ENCODE data around the gene CASP5. TPM values are rescaled to one million over a fixed set of nuclear protein-coding genes. Genes with fewer than 3 reads are reported as not detected.
"Not testable (repeated sequence)": the region's sequence is repeated elsewhere in the genome, so short reads cannot be mapped to it uniquely, and the experiment has no call there.

CASP5 gene
- total RNA-seq, 1 donor from 2014 or later, result not detected

- Mint-ChIP-seq H3K36me3 (ENCODE audit: insufficient read depth) (no peaks in the 10 kb centered on the region), H3K27ac (no peak within 1 kb of the TSS), H3K27me3 (no peaks in the 10 kb centered on the region), H3K9me3 (ENCODE audit: low read depth) (no peaks in the 10 kb centered on the region), H3K4me3 (ENCODE audit: low read depth) (no peak within 1 kb of the TSS), H3K4me1 (ENCODE audit: low read depth) (no peaks in the 10 kb centered on the region)
- TF ChIP-seq CTCF (IDR thresholded peaks at IDR 0.05; ENCODE audit: unreplicated experiment), result no peak
- no peak for DNase-seq (ENCODE audit: low spot score, unreplicated experiment)
Observed at GRCh38 chr11:105034813-105035620, 12.0 kb upstream of the CASP5 start, which contains the start of gene CASP1. Gene CASP1 (minus strand): TSS chr11:105035144. CDS start chr11:105035113, 31 bp downstream.

GRCh38 chr11:105034388-105034787 is 11.4 kb upstream of the CASP5 start:
- not testable (repeated sequence) for H3K27me3 Mint-ChIP-seq; H3K9me3 Mint-ChIP-seq (ENCODE audit: low read depth)

GRCh38 chr11:105033781-105034180 is 10.8 kb upstream of the CASP5 start:
- no peaks in the 10 kb centered on the region for H3K36me3 Mint-ChIP-seq (ENCODE audit: insufficient read depth)
- TF ChIP-seq CTCF (IDR thresholded peaks at IDR 0.05; ENCODE audit: unreplicated experiment), result no peak
- no peak overlapping the region for H3K4me3 Mint-ChIP-seq (ENCODE audit: low read depth)
- H3K4me1 Mint-ChIP-seq (ENCODE audit: low read depth), result no peaks in the 10 kb centered on the region
- H3K27me3 Mint-ChIP-seq, result no peaks in the 10 kb centered on the region
- DNase-seq (ENCODE audit: low spot score, unreplicated experiment), result no peak
- no peaks in the 10 kb centered on the region for H3K9me3 Mint-ChIP-seq (ENCODE audit: low read depth)
- H3K27ac Mint-ChIP-seq, result no peak overlapping the region

More at GRCh38 chr11:105034388-105034787, 11.4 kb upstream of the CASP5 start:
- H3K27ac Mint-ChIP-seq; H3K4me3 Mint-ChIP-seq (ENCODE audit: low read depth); DNase-seq (ENCODE audit: low spot score, unreplicated experiment); H3K36me3 Mint-ChIP-seq (ENCODE audit: insufficient read depth); H3K4me1 Mint-ChIP-seq (ENCODE audit: low read depth): not testable (repeated sequence)

- Mint-ChIP-seq H3K4me1 (ENCODE audit: low read depth) (no peaks in the 10 kb centered on the region), H3K27ac (no peak overlapping the region), H3K36me3 (ENCODE audit: insufficient read depth) (no peaks in the 10 kb centered on the region), H3K4me3 (ENCODE audit: low read depth) (no peak overlapping the region), H3K9me3 (ENCODE audit: low read depth) (no peaks in the 10 kb centered on the region), H3K27me3 (no peaks in the 10 kb centered on the region)
- TF ChIP-seq CTCF (IDR thresholded peaks at IDR 0.05; ENCODE audit: unreplicated experiment), result no peak
- no peak for DNase-seq (ENCODE audit: low spot score, unreplicated experiment)
Observed at GRCh38 chr11:105033343-105033742, 10.4 kb upstream of the CASP5 start.

- no peak for TF ChIP-seq CTCF (IDR thresholded peaks at IDR 0.05; ENCODE audit: unreplicated experiment)
- Mint-ChIP-seq H3K4me3 (ENCODE audit: low read depth) (no peak overlapping the region), H3K36me3 (ENCODE audit: insufficient read depth) (no peaks in the 10 kb centered on the region), H3K4me1 (ENCODE audit: low read depth) (no peaks in the 10 kb centered on the region), H3K27me3 (no peaks in the 10 kb centered on the region), H3K27ac (no peak overlapping the region), H3K9me3 (ENCODE audit: low read depth) (no peaks in the 10 kb centered on the region)
- DNase-seq (ENCODE audit: low spot score, unreplicated experiment), result no peak
Observed at GRCh38 chr11:105032495-105032894, 9.5 kb upstream of the CASP5 start.

- Mint-ChIP-seq H3K27ac (no peak overlapping the region), H3K4me3 (ENCODE audit: low read depth) (no peak overlapping the region), H3K4me1 (ENCODE audit: low read depth) (no peaks in the 10 kb centered on the region)
Observed at GRCh38 chr11:105027678-105028077, 4.7 kb upstream of the CASP5 start.

More at GRCh38 chr11:105027678-105028077, 4.7 kb upstream of the CASP5 start:
- DNase-seq (ENCODE audit: low spot score, unreplicated experiment), result no peak
- Mint-ChIP-seq H3K27me3 (no peaks in the 10 kb centered on the region), H3K36me3 (ENCODE audit: insufficient read depth) (no peaks in the 10 kb centered on the region), H3K9me3 (ENCODE audit: low read depth) (no peaks in the 10 kb centered on the region)
- no peak for TF ChIP-seq CTCF (IDR thresholded peaks at IDR 0.05; ENCODE audit: unreplicated experiment)
